Measurements from ENCODE around the gene DRG2.

Gene DRG2

DNA sequence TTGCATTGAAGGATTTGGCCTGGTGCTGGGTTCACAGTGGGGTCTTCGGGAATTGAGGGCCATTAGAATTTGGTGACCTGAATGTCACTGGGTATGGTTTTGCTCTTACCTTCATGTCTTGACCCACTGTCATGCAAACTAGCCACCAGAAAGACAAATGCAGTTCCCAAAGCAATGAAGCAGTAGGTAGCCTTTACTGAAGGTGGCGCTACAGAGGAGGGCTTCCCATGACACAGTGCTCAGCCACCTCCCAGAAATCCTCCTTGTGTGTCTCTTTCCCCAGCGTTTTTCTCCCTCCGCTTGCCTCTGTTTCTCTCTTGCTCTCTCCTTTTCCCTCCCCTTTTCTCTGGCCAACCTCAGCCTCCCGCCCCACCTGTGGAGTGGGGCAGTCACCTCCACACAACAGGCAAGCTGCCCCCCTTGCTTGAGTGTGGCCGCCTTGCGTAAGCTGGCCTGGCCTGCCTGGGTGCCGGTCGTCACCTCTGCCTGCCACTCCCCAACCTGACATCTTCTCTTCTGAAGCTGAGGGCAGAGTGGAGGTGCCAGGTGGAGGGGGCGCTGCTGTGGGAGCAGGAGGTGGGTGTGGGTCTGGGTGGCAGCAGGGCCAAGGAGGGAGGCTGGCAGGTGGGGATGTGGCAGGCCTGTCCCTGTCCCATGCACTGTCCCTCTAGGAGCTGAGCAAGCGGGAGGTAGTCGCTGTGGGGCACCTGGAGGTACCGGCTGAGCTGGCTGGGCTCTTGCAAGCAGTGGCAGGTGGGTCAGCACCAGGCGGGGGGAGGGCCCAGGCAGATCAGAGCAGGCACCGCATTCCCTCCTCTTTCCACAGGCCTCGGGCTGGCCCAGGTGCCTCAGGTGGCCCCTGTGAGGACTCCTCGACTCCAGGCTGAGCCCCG, 55.5 kb downstream of the DRG2 start:
- Histone ChIP-seq H3K9me3 (no peaks in the 10 kb centered on the region), H3K27me3 (no peaks in the 10 kb centered on the region), H3K27ac (no peak overlapping the region), H3K4me3 (ENCODE audit: low read depth in 1 of 2, low read length in 1 of 2) (no peak overlapping the region), H3K4me1 (ENCODE audit: control insufficient read depth in 1 of 2, insufficient read depth in 1 of 2, low read depth in 1 of 2, low read length in 1 of 2) (no peaks in the 10 kb centered on the region), H3K36me3 (no peaks in the 10 kb centered on the region)
- TF ChIP-seq, protein P1, sequence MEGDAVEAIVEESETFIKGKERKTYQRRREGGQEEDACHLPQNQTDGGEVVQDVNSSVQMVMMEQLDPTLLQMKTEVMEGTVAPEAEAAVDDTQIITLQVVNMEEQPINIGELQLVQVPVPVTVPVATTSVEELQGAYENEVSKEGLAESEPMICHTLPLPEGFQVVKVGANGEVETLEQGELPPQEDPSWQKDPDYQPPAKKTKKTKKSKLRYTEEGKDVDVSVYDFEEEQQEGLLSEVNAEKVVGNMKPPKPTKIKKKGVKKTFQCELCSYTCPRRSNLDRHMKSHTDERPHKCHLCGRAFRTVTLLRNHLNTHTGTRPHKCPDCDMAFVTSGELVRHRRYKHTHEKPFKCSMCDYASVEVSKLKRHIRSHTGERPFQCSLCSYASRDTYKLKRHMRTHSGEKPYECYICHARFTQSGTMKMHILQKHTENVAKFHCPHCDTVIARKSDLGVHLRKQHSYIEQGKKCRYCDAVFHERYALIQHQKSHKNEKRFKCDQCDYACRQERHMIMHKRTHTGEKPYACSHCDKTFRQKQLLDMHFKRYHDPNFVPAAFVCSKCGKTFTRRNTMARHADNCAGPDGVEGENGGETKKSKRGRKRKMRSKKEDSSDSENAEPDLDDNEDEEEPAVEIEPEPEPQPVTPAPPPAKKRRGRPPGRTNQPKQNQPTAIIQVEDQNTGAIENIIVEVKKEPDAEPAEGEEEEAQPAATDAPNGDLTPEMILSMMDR (IDR thresholded peaks at IDR 0.05): no peak

DNA sequence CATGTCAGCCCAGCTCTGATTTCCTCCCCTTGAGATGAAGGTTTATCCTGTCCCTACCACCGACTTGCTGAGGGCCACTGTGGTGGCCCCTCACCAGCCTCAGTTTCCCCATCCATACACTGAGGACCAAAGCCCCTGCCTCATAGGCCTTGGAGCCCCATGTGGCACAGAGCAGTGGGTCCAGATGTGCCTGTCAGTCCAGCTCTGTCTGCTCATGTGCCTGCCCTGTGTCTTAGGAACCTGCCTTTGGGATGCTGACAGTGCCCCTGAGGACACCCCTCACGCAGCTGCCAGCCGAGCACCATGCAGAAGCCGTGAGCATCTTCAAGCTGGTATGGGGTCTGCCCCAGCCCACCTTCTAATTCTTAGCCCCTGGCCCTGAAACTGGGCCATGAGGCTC, 56.5 kb downstream of the DRG2 start:
- H3K9me3 ChIP-seq: no peaks in the 10 kb centered on the region
- TF ChIP-seq, protein P1 (IDR thresholded peaks at IDR 0.05): no peak
- H3K4me1 ChIP-seq (ENCODE audit: control insufficient read depth in 1 of 2, insufficient read depth in 1 of 2, low read depth in 1 of 2, low read length in 1 of 2): no peaks in the 10 kb centered on the region
- no peak overlapping the region for H3K4me3 ChIP-seq (ENCODE audit: low read depth in 1 of 2, low read length in 1 of 2)
- H3K36me3 ChIP-seq: no peaks in the 10 kb centered on the region
- H3K27ac ChIP-seq: no peak overlapping the region
- H3K27me3 ChIP-seq: no peaks in the 10 kb centered on the region

DNA sequence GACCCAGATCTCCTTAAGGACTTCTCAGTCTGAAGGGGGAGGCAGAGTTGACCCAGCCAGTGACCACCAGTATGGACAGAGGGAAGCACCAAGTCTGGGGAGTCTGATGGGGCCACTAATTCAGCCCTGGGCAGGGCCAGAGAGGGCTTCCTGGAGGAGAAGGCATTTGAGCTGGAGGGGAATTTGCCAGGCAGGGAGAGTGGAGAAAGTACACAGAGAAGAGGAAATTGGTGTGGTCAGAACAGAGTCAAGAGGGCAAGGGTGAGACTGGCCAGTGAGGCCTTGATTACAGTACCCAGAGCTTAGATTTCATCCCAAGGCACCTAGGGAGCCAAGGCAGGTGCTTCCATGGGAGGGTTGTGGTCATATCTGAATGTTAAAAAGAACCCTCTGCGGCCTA, 57.1 kb downstream of the DRG2 start:
- no peaks in the 10 kb centered on the region for H3K9me3 ChIP-seq
- H3K27ac ChIP-seq: no peak overlapping the region
- no peaks in the 10 kb centered on the region for H3K36me3 ChIP-seq
- H3K4me1 ChIP-seq (ENCODE audit: control insufficient read depth in 1 of 2, insufficient read depth in 1 of 2, low read depth in 1 of 2, low read length in 1 of 2): no peaks in the 10 kb centered on the region
- TF ChIP-seq, protein P1 (IDR thresholded peaks at IDR 0.05): no peak
- H3K4me3 ChIP-seq (ENCODE audit: low read depth in 1 of 2, low read length in 1 of 2): no peak overlapping the region
- H3K27me3 ChIP-seq: no peaks in the 10 kb centered on the region

DNA sequence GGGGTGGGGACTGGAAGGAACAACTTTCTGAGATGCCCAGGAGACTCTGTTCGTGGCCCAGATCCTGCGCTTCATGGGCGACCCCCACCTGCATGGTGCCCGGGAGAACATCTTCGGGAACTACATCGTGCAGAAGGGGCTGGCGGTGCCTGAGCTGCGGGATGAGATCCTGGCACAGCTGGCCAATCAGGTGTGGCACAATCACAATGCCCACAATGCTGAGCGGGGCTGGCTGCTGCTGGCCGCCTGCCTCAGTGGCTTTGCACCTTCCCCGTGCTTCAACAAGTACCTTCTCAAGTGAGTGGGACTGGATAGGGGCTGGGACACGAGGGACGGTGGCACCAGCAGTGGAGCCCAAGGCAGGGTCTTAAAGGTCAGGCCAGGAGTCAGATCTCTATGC, 58.1 kb downstream of the DRG2 start:
- TF ChIP-seq, protein P1 (IDR thresholded peaks at IDR 0.05): no peak
- Histone ChIP-seq H3K4me1 (ENCODE audit: control insufficient read depth in 1 of 2, insufficient read depth in 1 of 2, low read depth in 1 of 2, low read length in 1 of 2) (no peaks in the 10 kb centered on the region), H3K27ac (no peak overlapping the region), H3K9me3 (no peaks in the 10 kb centered on the region), H3K4me3 (ENCODE audit: low read depth in 1 of 2, low read length in 1 of 2) (no peak overlapping the region), H3K27me3 (no peaks in the 10 kb centered on the region), H3K36me3 (no peaks in the 10 kb centered on the region)

DNA sequence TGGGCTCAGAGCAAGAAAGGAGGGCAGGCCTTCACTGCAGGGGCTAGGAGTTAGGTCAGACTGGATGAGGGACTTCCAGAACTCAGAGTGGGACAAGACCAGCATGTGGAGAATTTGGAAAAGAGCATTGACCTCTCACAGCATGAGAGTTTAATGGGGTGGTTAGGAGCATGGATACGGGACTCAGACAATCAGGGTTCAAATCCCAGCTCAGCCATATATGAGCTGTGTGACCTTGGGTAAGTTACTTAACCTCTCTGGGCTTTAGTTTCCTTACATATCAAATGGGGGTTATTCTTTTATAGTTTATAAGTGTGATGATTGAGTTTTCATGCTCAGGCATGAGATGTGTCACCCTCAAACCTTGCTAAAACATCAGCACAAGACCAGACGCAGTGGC, 58.5 kb downstream of the DRG2 start:
- TF ChIP-seq, protein P1 (IDR thresholded peaks at IDR 0.05): no peak
- Histone ChIP-seq H3K36me3 (no peaks in the 10 kb centered on the region), H3K27me3 (no peaks in the 10 kb centered on the region), H3K27ac (no peak overlapping the region), H3K4me3 (ENCODE audit: low read depth in 1 of 2, low read length in 1 of 2) (no peak overlapping the region), H3K4me1 (ENCODE audit: control insufficient read depth in 1 of 2, insufficient read depth in 1 of 2, low read depth in 1 of 2, low read length in 1 of 2) (no peaks in the 10 kb centered on the region), H3K9me3 (no peaks in the 10 kb centered on the region)

Measured in neutrophil (primary cell).